H9 (cell line): ENCODE measurements around the gene SLC25A31. TPM values are rescaled to one million over a fixed set of nuclear protein-coding genes. Genes with fewer than 3 reads are reported as not detected.

Experiments
- DNase-seq: peaks from one replicate; pipeline ENCODE4 v3.0.0-alpha.2; 2017
- H2AFZ ChIP-seq: one replicate; pipeline ENCODE4 v1.6.1; 2013; ENCODE audit warnings: mild to moderate bottlenecking, low read length, control low read depth, moderate library complexity
- H2AK5ac ChIP-seq: 2 replicates; pipeline ENCODE4 v1.6.1; 2013; ENCODE audit warnings: low read length, control low read depth, mixed read lengths; ENCODE audit not compliant: insufficient read length
- H2BK120ac ChIP-seq: one replicate; pipeline ENCODE4 v1.6.1; 2013; ENCODE audit warnings: low read depth, mild to moderate bottlenecking, low read length, control low read depth, inconsistent platforms; ENCODE audit not compliant: poor library complexity, severe bottlenecking
- H2BK12ac ChIP-seq: 2 replicates; pipeline ENCODE4 v1.6.1; 2013; ENCODE audit warnings: low read length, control low read depth, mixed read lengths, low read depth; ENCODE audit not compliant: insufficient read length
- H2BK15ac ChIP-seq: 2 replicates; pipeline ENCODE4 v1.6.1; 2013; ENCODE audit warnings: low read depth, low read length, control low read depth
- H2BK20ac ChIP-seq: one replicate; pipeline ENCODE4 v1.6.1; 2013; ENCODE audit warnings: low read depth, mild to moderate bottlenecking, low read length, control low read depth, inconsistent platforms; ENCODE audit not compliant: poor library complexity, severe bottlenecking
- H2BK5ac ChIP-seq: 2 replicates; pipeline ENCODE4 v1.6.1; 2013; ENCODE audit warnings: low read length, control low read depth, mixed read lengths; ENCODE audit not compliant: insufficient read length
- H3K14ac ChIP-seq: 2 replicates; pipeline ENCODE4 v1.6.1; 2013; ENCODE audit warnings: low read length, control low read depth; ENCODE audit not compliant: insufficient read depth
- H3K18ac ChIP-seq: 2 replicates; pipeline ENCODE4 v1.6.1; 2013; ENCODE audit warnings: low read depth, mild to moderate bottlenecking, mixed read lengths, low read length, control low read depth; ENCODE audit not compliant: insufficient read length
- H3K23ac ChIP-seq: 2 replicates; pipeline ENCODE4 v1.6.1; 2013; ENCODE audit warnings: low read length, control low read depth, mixed read lengths, low read depth; ENCODE audit not compliant: insufficient read length
- H3K23me2 ChIP-seq: 2 replicates; pipeline ENCODE4 v1.6.1; 2013; ENCODE audit warnings: low read depth, mild to moderate bottlenecking, mixed read lengths, low read length, control low read depth; ENCODE audit not compliant: insufficient read length, poor library complexity, severe bottlenecking
- H3K27ac ChIP-seq: 2 replicates; pipeline ENCODE4 v1.5.1; 2013; ENCODE audit warnings: low read length, control low read depth, mixed read lengths, low read depth; ENCODE audit not compliant: insufficient read length
- H3K27me3 ChIP-seq: 2 replicates; pipeline ENCODE4 v1.6.1; 2013; ENCODE audit warnings: low read length, control low read depth, inconsistent platforms; ENCODE audit not compliant: insufficient read depth
- H3K4ac ChIP-seq: 2 replicates; pipeline ENCODE4 v1.6.1; 2013; ENCODE audit warnings: low read depth, mild to moderate bottlenecking, control low read depth, inconsistent platforms, low read length, moderate library complexity
- H3K4me1 ChIP-seq: 2 replicates; pipeline ENCODE4 v1.6.1; 2013; ENCODE audit warnings: low read length, control low read depth, inconsistent platforms; ENCODE audit not compliant: insufficient read depth
- H3K4me2 ChIP-seq: 2 replicates; pipeline ENCODE4 v1.6.1; 2013; ENCODE audit warnings: low read length, control low read depth, mixed read lengths; ENCODE audit not compliant: insufficient read length, insufficient read depth
- H3K56ac ChIP-seq: 2 replicates; pipeline ENCODE4 v1.6.1; 2013; ENCODE audit warnings: low read depth, mild to moderate bottlenecking, mixed read lengths, low read length, control low read depth; ENCODE audit not compliant: insufficient read length
- H3K79me1 ChIP-seq: 2 replicates; pipeline ENCODE4 v1.6.1; 2013; ENCODE audit warnings: low read depth, mild to moderate bottlenecking, moderate library complexity, low read length, control low read depth, inconsistent platforms; ENCODE audit not compliant: insufficient read depth, poor library complexity, severe bottlenecking
- H3K79me2 ChIP-seq: 2 replicates; pipeline ENCODE4 v1.6.1; 2013; ENCODE audit warnings: low read length, control low read depth, inconsistent platforms; ENCODE audit not compliant: insufficient read depth
- H3K9ac ChIP-seq: 2 replicates; pipeline ENCODE4 v1.6.1; 2013; ENCODE audit warnings: low read length, control low read depth, mixed read lengths; ENCODE audit not compliant: insufficient read length; ENCODE audit errors: extremely low read depth
- H3K9me3 ChIP-seq: one replicate; pipeline ENCODE4 v1.6.1; 2013; ENCODE audit warnings: low read depth, low read length, inconsistent platforms; ENCODE audit not compliant: control insufficient read depth
- H3T11ph ChIP-seq: one replicate; pipeline ENCODE4 v1.6.1; 2013; ENCODE audit warnings: mild to moderate bottlenecking, low read length, control low read depth, inconsistent platforms
- H4K20me1 ChIP-seq: one replicate; pipeline ENCODE4 v1.6.1; 2013; ENCODE audit not compliant: control insufficient read depth, insufficient read length, insufficient read depth
- H4K5ac ChIP-seq: 2 replicates; pipeline ENCODE4 v1.6.1; 2013; ENCODE audit warnings: low read depth, mild to moderate bottlenecking, mixed read lengths, low read length, control low read depth; ENCODE audit not compliant: insufficient read length
- H4K8ac ChIP-seq: replicated peaks from 2 replicates; pipeline ENCODE4 v1.6.1; 2013; ENCODE audit warnings: low read length, control low read depth, mixed read lengths, low read depth; ENCODE audit not compliant: insufficient read length
- H4K91ac ChIP-seq: 2 replicates; pipeline ENCODE4 v1.6.1; 2013; ENCODE audit warnings: low read depth, mild to moderate bottlenecking, moderate library complexity, mixed read lengths, low read length, control low read depth; ENCODE audit not compliant: insufficient read length
- H3K27ac Mint-ChIP-seq, 3 experiments: 2 replicates in 2 of 3; 3 replicates in 1 of 3; pipeline ENCODE4 v1.8.0; 2020 to 2021; ENCODE audit warnings: mixed read lengths in 3 of 3, mild to moderate bottlenecking in 1 of 3, moderate library complexity in 1 of 3
- H3K27me3 Mint-ChIP-seq: 2 replicates; pipeline ENCODE4 v1.8.0; 2021; ENCODE audit warnings: low read depth, mild to moderate bottlenecking, moderate library complexity, mixed read lengths
- H3K36me3 Mint-ChIP-seq, 3 experiments: 2 replicates in 2 of 3; 3 replicates in 1 of 3; pipeline ENCODE4 v1.8.0; 2020 to 2021; ENCODE audit warnings: low read depth in 3 of 3, mixed read lengths in 3 of 3; ENCODE audit not compliant: insufficient read depth in 1 of 3
- H3K4me1 Mint-ChIP-seq, 2 experiments: 2 replicates each; pipeline ENCODE4 v1.8.0; 2020; ENCODE audit warnings: mixed read lengths in 2 of 2
- H3K4me3 Mint-ChIP-seq, 2 experiments: 2 replicates in 1 of 2; 3 replicates in 1 of 2; pipeline ENCODE4 v1.8.0; 2020 to 2021; ENCODE audit warnings: mild to moderate bottlenecking in 2 of 2, mixed read lengths in 2 of 2, moderate library complexity in 1 of 2
- H3K9me3 Mint-ChIP-seq, 2 experiments: 2 replicates in 1 of 2; 3 replicates in 1 of 2; pipeline ENCODE4 v1.8.0; 2020; ENCODE audit warnings: mild to moderate bottlenecking in 2 of 2, mixed read lengths in 2 of 2, moderate library complexity in 1 of 2
- CTCF ChIP-seq: fragments of 200-600 bp; sonication (generic); conservative IDR thresholded peaks from 3 replicates; pipeline ENCODE4 v1.8.0; 2021; ENCODE audit warnings: antibody characterized with exemption, mild to moderate bottlenecking
- WGBS: extraction: QIAGEN DNeasy Blood & Tissue Kit; methylation state at CpG from one replicate; pipeline ENCODE4 v1.1.7; 2013; ENCODE audit warnings: missing lambda C conversion rate, low lambda C conversion rate, mixed read lengths; ENCODE audit not compliant: insufficient read length; ENCODE audit errors: extremely low coverage; 5-methylcytosine and 5-hydroxymethylcytosine counted together
- total RNA-seq: library from RNA; stranded (reverse); gene quantifications from 2 replicates; pipeline ENCODE4 v1.2.1, GENCODE V29; 2021

Gene SLC25A31
- total RNA-seq, 1 experiment from 2014 or later, result not detected

- Histone ChIP-seq H3K18ac (no peak overlapping the region), H3K56ac (no peak overlapping the region), H3K27ac (no peak overlapping the region), H2BK20ac (no peak overlapping the region), H2BK5ac (no peak overlapping the region), H3K4me2 (no peak overlapping the region), H2BK15ac (no peak overlapping the region), H3K23me2 (no peaks in the 10 kb centered on the region), H3K9me3 (no peaks in the 10 kb centered on the region), H2AK5ac (no peak overlapping the region), H4K20me1 (no peaks in the 10 kb centered on the region), H3K79me1 (no peaks in the 10 kb centered on the region), H4K5ac (no peak overlapping the region), H2BK12ac (no peak overlapping the region), H3K27me3 (peaks cover 7% of the 10 kb centered on the region; the same call in 1 of the 2 replicates), H3T11ph (no peak overlapping the region), H3K4ac (no peak overlapping the region), H2BK120ac (no peak overlapping the region), H3K23ac (no peak overlapping the region), H3K79me2 (no peaks in the 10 kb centered on the region), H3K14ac (no peak overlapping the region), H3K4me1 (no peaks in the 10 kb centered on the region), H4K91ac (no peak overlapping the region), H2AFZ (no peak overlapping the region), H3K9ac (no peak overlapping the region), H4K8ac (no peak overlapping the region)
- TF ChIP-seq CTCF, result no peak
- Mint-ChIP-seq H3K9me3 (peaks cover 0 to 6% of the 10 kb centered on the region in 2 experiments; a peak in 1 of 5 replicates), H3K27ac (no peak overlapping the region), H3K4me1 (peaks cover 3 to 7% of the 10 kb centered on the region in 2 experiments; a peak in 3 of 4 replicates), H3K36me3 (peaks cover 0 to 6% (median 0%) of the 10 kb centered on the region in 3 experiments; a peak in 4 of 7 replicates), H3K4me3 (no peak overlapping the region), H3K27me3 (peaks cover 18% of the 10 kb centered on the region)
- no peak for DNase-seq
- WGBS, result no CpG with 5 or more reads among the region's 2 CpGs
These were observed 46.4 kb downstream of the SLC25A31 start for GRCh38 chr4:127776620-127777019.
